ENCODE data around the gene SLC6A19. TPM values are rescaled to one million over a fixed set of nuclear protein-coding genes. Genes with fewer than 3 reads are reported as not detected.

Gene SLC6A19
- total RNA-seq, 4 donors from 2014 or later, result not detected

DNA sequence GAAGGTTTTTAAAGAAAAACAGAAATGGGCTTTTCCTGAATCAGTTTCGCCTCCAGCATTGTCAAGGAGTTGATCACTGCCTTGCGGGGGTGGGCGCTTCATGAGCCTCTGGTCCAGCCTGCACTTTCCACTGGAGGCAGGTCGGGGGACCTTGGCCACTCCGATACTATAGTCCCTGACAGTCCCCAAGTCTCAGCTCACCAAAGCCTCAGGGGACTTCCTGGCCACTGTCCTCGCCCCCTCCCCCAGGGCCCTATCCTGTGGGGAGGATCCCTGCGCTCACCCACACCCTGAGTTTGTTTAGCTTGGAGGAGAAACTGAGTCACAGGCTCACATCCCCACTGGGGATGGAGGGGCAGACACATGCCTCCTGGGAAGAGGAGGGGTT lies 1.4 kb downstream of the SLC6A19 start:
- intact Hi-C loops (cut with DNase I; ENCODE audit: low total_unique reads), result no loop called here
- DNase-seq (ENCODE audit: low spot score in 2 of 2), result no peak
- H3K4me3 ChIP-seq (ENCODE audit: low read depth, poor library complexity, severe bottlenecking), result no peak overlapping the region
- no peak for TF ChIP-seq POLR2A (IDR thresholded peaks at IDR 0.05)
- TF ChIP-seq, protein P1, sequence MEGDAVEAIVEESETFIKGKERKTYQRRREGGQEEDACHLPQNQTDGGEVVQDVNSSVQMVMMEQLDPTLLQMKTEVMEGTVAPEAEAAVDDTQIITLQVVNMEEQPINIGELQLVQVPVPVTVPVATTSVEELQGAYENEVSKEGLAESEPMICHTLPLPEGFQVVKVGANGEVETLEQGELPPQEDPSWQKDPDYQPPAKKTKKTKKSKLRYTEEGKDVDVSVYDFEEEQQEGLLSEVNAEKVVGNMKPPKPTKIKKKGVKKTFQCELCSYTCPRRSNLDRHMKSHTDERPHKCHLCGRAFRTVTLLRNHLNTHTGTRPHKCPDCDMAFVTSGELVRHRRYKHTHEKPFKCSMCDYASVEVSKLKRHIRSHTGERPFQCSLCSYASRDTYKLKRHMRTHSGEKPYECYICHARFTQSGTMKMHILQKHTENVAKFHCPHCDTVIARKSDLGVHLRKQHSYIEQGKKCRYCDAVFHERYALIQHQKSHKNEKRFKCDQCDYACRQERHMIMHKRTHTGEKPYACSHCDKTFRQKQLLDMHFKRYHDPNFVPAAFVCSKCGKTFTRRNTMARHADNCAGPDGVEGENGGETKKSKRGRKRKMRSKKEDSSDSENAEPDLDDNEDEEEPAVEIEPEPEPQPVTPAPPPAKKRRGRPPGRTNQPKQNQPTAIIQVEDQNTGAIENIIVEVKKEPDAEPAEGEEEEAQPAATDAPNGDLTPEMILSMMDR (IDR thresholded peaks at IDR 0.05), result no peak
- WGBS, 2 donors, result 60 to 65% methylated on average over 7 of the region's 7 CpGs

DNA sequence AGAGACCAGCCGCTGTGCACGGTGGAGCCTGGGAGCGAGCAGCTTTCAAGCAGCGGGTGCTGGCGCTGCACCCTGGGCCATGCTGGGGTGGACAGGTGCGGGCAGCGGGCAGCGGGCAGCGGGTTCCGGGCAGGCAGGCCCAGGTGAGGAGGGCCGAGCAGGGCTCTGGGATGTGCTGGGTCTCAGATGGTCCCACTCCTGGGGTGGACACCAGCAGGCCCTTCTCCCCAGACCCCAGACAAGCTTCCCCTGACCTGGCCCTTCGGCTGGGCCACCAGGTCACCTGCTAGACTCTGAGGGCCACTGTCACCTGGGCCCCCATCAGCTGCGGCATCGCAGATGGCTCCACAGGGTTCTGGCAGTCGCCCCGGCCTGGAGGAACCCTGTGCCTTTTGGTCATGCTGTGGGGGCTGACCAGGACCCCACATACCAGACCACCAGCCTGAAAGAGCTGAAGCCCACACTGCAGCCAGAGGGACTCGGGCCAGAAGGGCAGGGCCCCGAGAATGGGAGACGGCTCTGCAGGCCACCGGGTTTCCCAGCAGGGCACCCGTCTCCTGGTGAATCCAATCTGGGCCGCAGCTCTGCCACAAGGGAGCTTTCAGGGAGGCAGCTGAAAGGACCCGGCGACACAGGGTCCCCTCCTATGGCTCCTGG lies 2.0 kb downstream of the SLC6A19 start:
- 67 to 79% methylated on average over 9 to 13 of the region's 24 CpGs for WGBS, 2 donors

DNA sequence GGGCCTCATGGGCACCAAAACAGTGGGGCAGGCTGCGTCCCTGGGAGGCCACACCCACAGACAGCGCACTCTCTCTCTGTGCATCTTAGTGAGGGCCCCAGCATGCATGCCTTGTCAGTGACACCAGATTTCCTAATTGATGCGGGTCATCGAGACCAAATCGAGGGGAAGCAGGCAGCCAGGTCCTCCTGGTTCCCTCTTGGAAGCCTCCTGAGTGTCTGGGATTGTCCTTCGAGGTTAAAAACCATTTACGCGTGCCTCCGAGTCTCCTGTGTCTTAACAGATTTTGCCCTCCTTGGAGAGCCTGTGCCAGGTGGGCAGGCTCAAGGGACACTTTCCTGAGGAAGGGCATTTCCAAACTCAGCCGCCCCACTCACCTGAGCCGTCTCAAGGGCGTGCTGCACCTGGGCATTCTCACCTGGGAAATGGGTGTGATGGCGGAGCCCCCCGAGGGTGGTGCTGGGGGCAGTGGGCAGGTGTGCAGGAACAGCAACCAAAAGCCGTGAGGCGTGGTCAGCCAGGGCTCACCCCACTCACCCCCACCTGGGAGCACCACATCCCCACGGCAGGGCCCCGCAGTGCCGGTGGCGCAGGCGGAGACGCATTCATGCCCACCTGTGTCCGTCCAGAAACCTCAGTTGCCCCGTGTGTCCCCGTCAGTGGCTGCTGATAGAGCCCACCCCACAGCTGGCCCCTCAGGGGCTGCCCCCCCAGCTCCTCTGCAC lies 2.7 kb downstream of the SLC6A19 start:
- TF ChIP-seq, protein P1 (IDR thresholded peaks at IDR 0.05), result no peak
- no peak for TF ChIP-seq POLR2A (IDR thresholded peaks at IDR 0.05)
- no peak for DNase-seq (ENCODE audit: low spot score in 2 of 2)
- intact Hi-C loops (cut with DNase I; ENCODE audit: low total_unique reads), result no loop called here
- 66 to 73% methylated on average over 22 to 24 of the region's 25 CpGs for WGBS, 2 donors
- H3K4me3 ChIP-seq (ENCODE audit: low read depth, poor library complexity, severe bottlenecking), result no peak overlapping the region

More for the DNA sequence above, 2.0 kb downstream of the SLC6A19 start:
- no peak for TF ChIP-seq POLR2A (IDR thresholded peaks at IDR 0.05)
- TF ChIP-seq, protein P1 (IDR thresholded peaks at IDR 0.05), result no peak
- intact Hi-C loops (cut with DNase I; ENCODE audit: low total_unique reads), result no loop called here
- no peak for DNase-seq (ENCODE audit: low spot score in 2 of 2)
- H3K4me3 ChIP-seq (ENCODE audit: low read depth, poor library complexity, severe bottlenecking), result no peak overlapping the region

DNA sequence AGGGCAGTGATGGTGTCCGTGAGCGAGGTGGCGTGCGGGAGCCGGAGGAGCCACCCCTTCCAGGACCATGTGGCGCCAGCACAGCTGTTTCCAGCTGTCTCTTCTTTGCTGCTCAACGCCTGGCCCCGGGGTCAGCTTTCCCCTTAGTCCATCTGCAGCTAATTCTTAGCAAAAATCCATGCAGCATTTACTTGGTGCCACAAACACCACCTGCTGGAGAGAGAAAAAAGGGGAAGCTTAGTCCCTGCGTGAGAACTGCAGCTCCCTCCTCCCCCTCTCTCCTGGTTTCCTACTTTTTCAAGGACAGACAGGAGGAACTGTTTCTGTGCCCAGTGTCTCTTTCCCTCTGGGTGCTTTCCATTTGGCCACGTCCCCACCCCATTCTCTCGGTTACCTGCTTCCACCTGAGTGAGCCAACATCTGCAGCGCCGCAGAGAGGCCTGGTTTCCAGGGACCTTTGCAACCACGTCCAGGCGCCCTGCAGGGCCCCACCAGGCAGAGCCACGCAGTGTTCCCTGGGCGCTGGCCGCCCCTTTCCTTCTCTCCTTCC lies 3.4 kb downstream of the SLC6A19 start:
- no peak for DNase-seq (ENCODE audit: low spot score in 2 of 2)

DNA sequence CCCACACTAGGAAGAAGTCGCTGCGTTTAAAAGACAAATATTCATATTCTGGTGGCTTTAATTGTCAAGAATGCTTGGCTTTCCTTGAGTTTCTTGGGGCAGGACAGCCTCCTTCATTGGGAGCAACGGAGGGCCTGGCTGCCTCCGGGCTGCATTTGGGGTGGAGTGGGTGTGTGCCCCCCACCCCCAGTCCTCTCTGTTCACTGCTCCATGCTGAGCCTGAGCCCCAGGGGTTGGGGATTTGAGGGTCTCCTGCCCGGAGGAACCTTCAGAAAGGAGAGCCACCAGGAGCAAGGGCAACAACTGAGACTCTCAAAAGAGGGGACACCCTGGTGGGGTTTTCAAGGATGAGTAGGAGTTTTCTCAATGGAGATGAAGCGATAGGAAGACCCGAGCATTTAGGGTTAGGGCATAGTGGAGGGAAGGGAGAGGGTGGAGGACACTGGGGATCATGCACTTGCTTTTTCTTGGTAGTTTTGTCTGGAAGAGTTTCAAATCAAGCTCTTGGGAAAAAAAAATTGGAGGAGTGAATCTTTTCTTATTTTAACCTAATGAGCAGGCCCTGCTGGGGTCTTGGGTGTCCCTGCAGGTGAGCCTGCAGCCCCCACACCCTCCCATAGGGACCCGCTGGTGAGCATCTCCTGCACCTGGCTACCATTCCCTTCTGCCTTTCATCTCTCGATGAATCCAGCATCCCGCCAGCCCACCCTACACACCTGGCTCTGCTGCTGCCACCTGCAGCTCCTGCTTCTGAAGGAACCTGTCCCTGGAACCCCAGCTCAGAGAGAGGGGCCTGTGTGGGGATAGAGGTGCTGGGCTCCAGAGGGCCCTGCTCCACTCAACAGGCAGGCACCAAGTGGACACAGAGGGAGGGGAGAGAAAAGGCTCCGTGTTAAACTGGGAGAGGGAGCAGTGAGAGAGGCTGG lies 4.1 kb downstream of the SLC6A19 start:
- 61 to 62% methylated on average over 11 of the region's 11 CpGs for WGBS, 2 donors
- intact Hi-C loops (cut with DNase I; ENCODE audit: low total_unique reads), result no loop called here
- no peak overlapping the region for H3K4me3 ChIP-seq (ENCODE audit: low read depth, poor library complexity, severe bottlenecking)
- TF ChIP-seq, protein P1 (IDR thresholded peaks at IDR 0.05), result no peak
- TF ChIP-seq POLR2A (IDR thresholded peaks at IDR 0.05), result no peak
- DNase-seq (ENCODE audit: low spot score in 2 of 2), result no peak

More for the DNA sequence above, 3.4 kb downstream of the SLC6A19 start:
- 21 to 33% methylated on average over 18 of the region's 18 CpGs for WGBS, 2 donors
- H3K4me3 ChIP-seq (ENCODE audit: low read depth, poor library complexity, severe bottlenecking), result no peak overlapping the region
- TF ChIP-seq, protein P1 (IDR thresholded peaks at IDR 0.05), result no peak
- no peak for TF ChIP-seq POLR2A (IDR thresholded peaks at IDR 0.05)
- intact Hi-C loops (cut with DNase I; ENCODE audit: low total_unique reads), result no loop called here

Data from lower leg skin (tissue), 4 donors.